IMR-90 (cell line): ENCODE results near the gene LEMD3. TPM values are rescaled to one million over a fixed set of nuclear protein-coding genes. Genes with fewer than 3 reads are reported as not detected.

Experiments used
- ATAC-seq: fragments of 200-7000 bp; cut with Tn5 transposase; 2 replicates; pipeline ENCODE4 v1.9.1; 2020; ENCODE audit warnings: low read depth, mild to moderate bottlenecking, moderate library complexity
- BruUV-seq: library from RNA; stranded (reverse); fragments of 400-500 nt; replicated peaks from 2 replicates; lab custom pipeline; 2021; lab: Mats Ljungman, UMichigan
- CTCF ChIA-PET: fragments of 300-600 bp; formaldehyde crosslinking; extraction: SDS; loops from one replicate; lab custom pipeline; 2021; ENCODE audit warnings: antibody characterized with exemption; lab: Yijun Ruan, JAX
- POLR2A ChIA-PET: fragments of 300-600 bp; sonication (Branson Sonifier 250); formaldehyde crosslinking; loops from one replicate; lab custom pipeline; 2022; ENCODE audit warnings: antibody characterized with exemption; ENCODE audit not compliant: unreplicated experiment; lab: Charles Lee
- DNase-seq: peaks from one replicate; pipeline ENCODE4 v3.0.0; 2013
- H2AFZ ChIP-seq: replicated peaks from 2 replicates; pipeline ENCODE3; 2013; ENCODE audit warnings: low read length, mild to moderate bottlenecking; ENCODE audit not compliant: poor library complexity
- H2AK5ac ChIP-seq: 2 replicates; pipeline ENCODE4 v1.6.1; 2013; ENCODE audit warnings: low read depth, low read length, inconsistent platforms
- H2AK9ac ChIP-seq: replicated peaks from 2 replicates; pipeline ENCODE3; 2013; ENCODE audit warnings: mild to moderate bottlenecking, low read depth, low read length, moderate library complexity; ENCODE audit not compliant: poor library complexity
- H2BK120ac ChIP-seq: 2 replicates; pipeline ENCODE4 v1.6.1; 2013; ENCODE audit warnings: low read depth, low read length, inconsistent platforms
- H2BK15ac ChIP-seq: 3 replicates; pipeline ENCODE4 v1.6.1; 2013; ENCODE audit warnings: low read depth, low read length, inconsistent platforms
- H2BK20ac ChIP-seq: 2 replicates; pipeline ENCODE4 v1.6.1; 2013; ENCODE audit warnings: low read depth, mild to moderate bottlenecking, inconsistent platforms, low read length, moderate library complexity
- H2BK5ac ChIP-seq: 2 replicates; pipeline ENCODE4 v1.6.1; 2013; ENCODE audit warnings: mild to moderate bottlenecking, low read depth, low read length, inconsistent platforms; ENCODE audit not compliant: poor library complexity, severe bottlenecking
- H3K14ac ChIP-seq: replicated peaks from 2 replicates; pipeline ENCODE4 v1.6.1; 2013; ENCODE audit warnings: low read depth, low read length, inconsistent platforms
- H3K18ac ChIP-seq: 2 replicates; pipeline ENCODE4 v1.6.1; 2013; ENCODE audit warnings: low read depth, low read length, control low read depth
- H3K23ac ChIP-seq: 2 replicates; pipeline ENCODE4 v1.6.1; 2013; ENCODE audit warnings: low read depth, low read length, inconsistent platforms
- H3K27ac ChIP-seq: 2 replicates; pipeline ENCODE4 v1.5.1; 2013; ENCODE audit warnings: mild to moderate bottlenecking, control low read depth, low read length; ENCODE audit not compliant: insufficient read depth
- H3K27me3 ChIP-seq: 2 replicates; pipeline ENCODE4 v1.6.1; 2013; ENCODE audit warnings: low read length; ENCODE audit not compliant: control insufficient read depth, insufficient read depth
- H3K36me3 ChIP-seq: 2 replicates; pipeline ENCODE4 v1.6.1; 2013; ENCODE audit warnings: low read length, mixed read lengths; ENCODE audit not compliant: control insufficient read depth, insufficient read depth
- H3K4ac ChIP-seq: 2 replicates; pipeline ENCODE4 v1.6.1; 2013; ENCODE audit warnings: low read depth, low read length, inconsistent platforms
- H3K4me1 ChIP-seq: 2 replicates; pipeline ENCODE4 v1.6.1; 2013; ENCODE audit warnings: low read length, mixed read lengths; ENCODE audit not compliant: control insufficient read depth, insufficient read depth
- H3K4me2 ChIP-seq: 2 replicates; pipeline ENCODE4 v1.6.1; 2013; ENCODE audit warnings: low read depth, mild to moderate bottlenecking, control low read depth, low read length, moderate library complexity
- H3K4me3 ChIP-seq: 2 replicates; pipeline ENCODE4 v1.5.1; 2013; ENCODE audit warnings: low read depth, mild to moderate bottlenecking, control low read depth, low read length, moderate library complexity; ENCODE audit not compliant: insufficient read depth
- H3K56ac ChIP-seq: 2 replicates; pipeline ENCODE4 v1.6.1; 2013; ENCODE audit warnings: low read length, inconsistent platforms; ENCODE audit not compliant: insufficient read depth; ENCODE audit errors: extremely low read depth
- H3K79me1 ChIP-seq, 2 experiments: 2 replicates each; pipeline ENCODE4 v1.6.1; 2013; ENCODE audit warnings: low read length in 2 of 2, inconsistent platforms in 1 of 2, low read depth in 1 of 2
- H3K9ac ChIP-seq: 2 replicates; pipeline ENCODE4 v1.6.1; 2013; ENCODE audit warnings: low read depth, low read length, control low read depth
- H3K9me1 ChIP-seq: 2 replicates; pipeline ENCODE4 v1.6.1; 2013; ENCODE audit warnings: low read length, inconsistent platforms; ENCODE audit not compliant: insufficient read depth
- H3K9me3 ChIP-seq: 2 replicates; pipeline ENCODE4 v1.6.1; 2013; ENCODE audit warnings: low read length; ENCODE audit not compliant: control insufficient read depth, insufficient read depth
- H4K20me1 ChIP-seq: 2 replicates; pipeline ENCODE4 v1.6.1; 2013; ENCODE audit warnings: low read length, inconsistent platforms; ENCODE audit not compliant: insufficient read depth
- H4K5ac ChIP-seq: 2 replicates; pipeline ENCODE4 v1.6.1; 2013; ENCODE audit warnings: mild to moderate bottlenecking, low read depth, low read length, control low read depth
- H4K8ac ChIP-seq, 2 experiments: 2 replicates each; pipeline ENCODE4 v1.6.1; 2013; ENCODE audit warnings: low read depth in 2 of 2, low read length in 2 of 2, control low read depth in 1 of 2, inconsistent platforms in 1 of 2
- H4K91ac ChIP-seq: 2 replicates; pipeline ENCODE4 v1.6.1; 2013; ENCODE audit warnings: low read depth, low read length, inconsistent platforms; ENCODE audit not compliant: insufficient read depth
- BHLHE40 ChIP-seq: fragments of 150-350 bp; IDR thresholded peaks from 2 replicates; pipeline ENCODE4 v1.6.1; 2016; ENCODE audit warnings: mild to moderate bottlenecking, low read depth, low read length
- CEBPB ChIP-seq: IDR thresholded peaks from 2 replicates; pipeline ENCODE4 v1.6.1; 2012; ENCODE audit warnings: low read depth, low read length, improper control_type of control experiment
- CHD1 ChIP-seq: IDR thresholded peaks from 2 replicates; pipeline ENCODE4 v1.6.1; 2012; ENCODE audit warnings: low read depth, low read length, improper control_type of control experiment
- FOS ChIP-seq: fragments of 150-350 bp; IDR thresholded peaks from 2 replicates; pipeline ENCODE4 v1.6.1; 2016; ENCODE audit warnings: low read depth, low read length
- MAFK ChIP-seq: IDR thresholded peaks from 2 replicates; pipeline ENCODE4 v1.6.1; 2012; ENCODE audit warnings: low read depth, low read length, improper control_type of control experiment
- MAZ ChIP-seq: IDR thresholded peaks from 2 replicates; pipeline ENCODE4 v1.6.1; 2012; ENCODE audit warnings: low read depth, mild to moderate bottlenecking, low read length, improper control_type of control experiment, moderate library complexity, borderline replicate concordance
- MXI1 ChIP-seq: IDR thresholded peaks from 2 replicates; pipeline ENCODE4 v1.6.1; 2012; ENCODE audit warnings: low read depth, mild to moderate bottlenecking, low read length, moderate library complexity, borderline replicate concordance
- POLR2A ChIP-seq: IDR thresholded peaks from 2 replicates; pipeline ENCODE4 v1.6.1; 2012; ENCODE audit warnings: mild to moderate bottlenecking, low read depth, low read length
- RAD21 ChIP-seq: IDR thresholded peaks from 2 replicates; pipeline ENCODE4 v1.6.1; 2012; ENCODE audit warnings: low read length, improper control_type of control experiment
- RCOR1 ChIP-seq: IDR thresholded peaks from 2 replicates; pipeline ENCODE4 v1.6.1; 2012; ENCODE audit warnings: mild to moderate bottlenecking, low read length, improper control_type of control experiment; ENCODE audit not compliant: insufficient replicate concordance
- SMC3 ChIP-seq: fragments of 150-350 bp; IDR thresholded peaks from 2 replicates; pipeline ENCODE4 v1.6.1; 2016; ENCODE audit warnings: low read depth, mild to moderate bottlenecking, antibody characterized with exemption, low read length, moderate library complexity
- WGBS, 2 experiments: methylation state at CpG; one replicate each; pipeline versions ENCODE4 v1.1.5 to v1.1.7; 2013; ENCODE audit warnings: missing lambda C conversion rate in 2 of 2; ENCODE audit not compliant: insufficient read length in 1 of 2; ENCODE audit errors: extremely low coverage in 2 of 2; 5-methylcytosine and 5-hydroxymethylcytosine counted together
- dilution Hi-C: fragments of 300-500 bp; cut with HindIII; formaldehyde crosslinking; loops from one replicate; pipeline ENCODE4 v1.14.3; 2018; ENCODE audit warnings: low sequenced_read_pairs; ENCODE audit not compliant: unreplicated experiment
- in situ Hi-C: fragments of 300-500 bp; cut with MboI; formaldehyde crosslinking; loops from 3 replicates; pipeline ENCODE4 v1.14.3; 2019; ENCODE audit warnings: low sequenced_read_pairs, inconsistent platforms, mixed read lengths
- intact Hi-C: fragments of 100-400 bp; cut with micrococcal nuclease; formaldehyde crosslinking; loops from 2 replicates; pipeline ENCODE4 v1.10.0; 2022
- polyA plus RNA-seq, 3 experiments: library from polyadenylated mRNA; depleted of rRNA; stranded (reverse); fragments of >200 nt; gene quantifications; 2 replicates each; pipeline ENCODE4 v1.2.3, GENCODE V29; 2012; ENCODE audit warnings: low replicate concordance in 1 of 3
- total RNA-seq: library from RNA; depleted of rRNA; stranded (reverse); fragments of >200 nt; gene quantifications from 2 replicates; pipeline ENCODE4 v1.2.3, GENCODE V29; 2012

LEMD3 gene
- total and polyA plus RNA-seq, 2 of the 4 experiments (the other 2 are of a cell fraction): 5.5 to 9.9 TPM

- Histone ChIP-seq H2AFZ (no peak overlapping the region), H3K4ac (no peak overlapping the region), H3K23ac (no peak overlapping the region), H2BK5ac (no peak overlapping the region), H3K4me1 (peaks cover 3% of the 10 kb centered on the region; the same call in 1 of the 2 replicates), H3K27me3 (no peaks in the 10 kb centered on the region), H2AK5ac (no peak overlapping the region), H4K91ac (no peak overlapping the region), H3K9me3 (no peaks in the 10 kb centered on the region), H4K5ac (no peak overlapping the region), H2BK20ac (no peak overlapping the region), H3K14ac (no peak overlapping the region), H3K27ac (no peak overlapping the region), H4K8ac (no peak overlapping the region), H4K20me1 (no peaks in the 10 kb centered on the region), H3K9me1 (peaks cover 4% of the 10 kb centered on the region; the same call in 1 of the 2 replicates), H3K56ac (no peak overlapping the region), H3K36me3 (no peaks in the 10 kb centered on the region), H2AK9ac (no peak overlapping the region), H3K4me2 (no peak overlapping the region), H2BK120ac (no peak overlapping the region), H3K4me3 (no peak overlapping the region), H3K79me1 (peaks cover 4 to 14% of the 10 kb centered on the region in 2 experiments; a peak in 3 of 4 replicates), H2BK15ac (no peak overlapping the region), H3K9ac (no peak overlapping the region), H3K18ac (no peak overlapping the region)
- ATAC-seq (no peak), DNase-seq (no peak)
- WGBS, 2 experiments: no CpG with 5 or more reads among the region's 7 CpGs
- BruUV-seq: no TSS peak
- no peak for TF ChIP-seq RAD21
- TF ChIP-seq MXI1: no peak
- TF ChIP-seq CEBPB: no peak
- no peak for TF ChIP-seq CHD1
- no peak for TF ChIP-seq MAFK
- TF ChIP-seq FOS: no peak
- no peak for TF ChIP-seq POLR2A
- TF ChIP-seq BHLHE40: no peak
- no peak for TF ChIP-seq MAZ
- no peak for TF ChIP-seq RCOR1
- no peak for TF ChIP-seq SMC3
- intact Hi-C loops (no loop called here), dilution Hi-C loops (no loop called here), in situ Hi-C loops (loop anchor here (25.0 kb wide), 1 partner anchor 1138 kb away; no protein-coding TSS in a partner anchor)
- ChIA-PET POLR2A (no interaction called here), CTCF (no interaction called here)
Measured at GRCh38 chr12:65274602-65275272, 105.4 kb downstream of the LEMD3 start.
